Measurements from ENCODE around the gene ENTPD6.
"Not testable (repeated sequence)": the region's sequence is repeated elsewhere in the genome, so short reads cannot be mapped to it uniquely, and the experiment has no call there.

DNA sequence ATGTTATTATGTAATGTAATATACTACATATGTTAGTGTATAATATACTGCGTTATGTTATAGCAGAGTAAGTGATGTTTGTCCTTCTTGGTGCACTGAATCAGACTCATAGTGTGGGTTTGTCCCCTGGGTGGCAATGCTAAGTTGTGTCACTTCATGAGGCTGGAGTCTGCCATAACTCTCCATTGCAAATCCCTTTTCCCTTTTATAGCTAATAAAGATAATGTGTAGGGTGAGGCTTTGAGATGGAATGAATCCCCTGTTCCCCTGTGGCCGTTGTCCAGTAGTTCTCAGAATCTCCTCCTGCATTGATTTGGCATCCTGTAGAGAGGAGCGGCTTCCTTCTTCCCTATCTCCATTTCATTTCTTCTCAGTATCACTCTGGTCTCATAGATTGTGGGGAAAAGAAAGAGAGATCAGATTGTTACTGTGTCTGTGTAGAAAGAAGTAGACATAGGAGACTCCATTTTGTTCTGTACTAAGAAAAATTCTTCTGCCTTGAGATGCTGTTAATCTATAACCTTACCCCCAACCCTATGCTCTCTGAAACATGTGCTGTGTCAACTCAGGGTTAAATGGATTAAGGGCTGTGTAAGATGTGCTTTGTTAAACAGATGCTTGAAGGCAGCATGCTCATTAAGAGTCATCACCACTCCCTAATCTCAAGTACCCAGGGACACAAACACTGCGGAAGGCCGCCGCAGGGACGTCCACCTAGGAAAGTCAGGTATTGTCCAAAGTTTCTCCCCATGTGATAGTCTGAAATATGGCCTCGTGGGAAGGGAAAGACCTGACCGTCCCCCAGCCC is 45.5 kb downstream of the ENTPD6 start:
- TF ChIP-seq, protein P1, sequence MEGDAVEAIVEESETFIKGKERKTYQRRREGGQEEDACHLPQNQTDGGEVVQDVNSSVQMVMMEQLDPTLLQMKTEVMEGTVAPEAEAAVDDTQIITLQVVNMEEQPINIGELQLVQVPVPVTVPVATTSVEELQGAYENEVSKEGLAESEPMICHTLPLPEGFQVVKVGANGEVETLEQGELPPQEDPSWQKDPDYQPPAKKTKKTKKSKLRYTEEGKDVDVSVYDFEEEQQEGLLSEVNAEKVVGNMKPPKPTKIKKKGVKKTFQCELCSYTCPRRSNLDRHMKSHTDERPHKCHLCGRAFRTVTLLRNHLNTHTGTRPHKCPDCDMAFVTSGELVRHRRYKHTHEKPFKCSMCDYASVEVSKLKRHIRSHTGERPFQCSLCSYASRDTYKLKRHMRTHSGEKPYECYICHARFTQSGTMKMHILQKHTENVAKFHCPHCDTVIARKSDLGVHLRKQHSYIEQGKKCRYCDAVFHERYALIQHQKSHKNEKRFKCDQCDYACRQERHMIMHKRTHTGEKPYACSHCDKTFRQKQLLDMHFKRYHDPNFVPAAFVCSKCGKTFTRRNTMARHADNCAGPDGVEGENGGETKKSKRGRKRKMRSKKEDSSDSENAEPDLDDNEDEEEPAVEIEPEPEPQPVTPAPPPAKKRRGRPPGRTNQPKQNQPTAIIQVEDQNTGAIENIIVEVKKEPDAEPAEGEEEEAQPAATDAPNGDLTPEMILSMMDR (IDR thresholded peaks at IDR 0.05), result not testable (repeated sequence)
- not testable (repeated sequence) for TF ChIP-seq POLR2A (IDR thresholded peaks at IDR 0.05)

All from gastroesophageal sphincter (tissue), 3 donors.